Activated T-helper 1 cell treated with anti-CD3 and anti-CD28 coated beads, Interleukin-12 subunit alpha, Interleukin-12 subunit beta, Interleukin-2, Interleukin-4 antibody, amounts not matched to agents 30 ng/mL and 10 ng/mL and 1 ng/mL, durations not matched to agents 14 hours and 24 hours and 36 hours (primary cell): ENCODE data around the gene LPXN. TPM values are rescaled to one million over a fixed set of nuclear protein-coding genes. Genes with fewer than 3 reads are reported as not detected.

Experiments
- total RNA-seq: library from RNA; stranded (reverse); gene quantifications from 2 replicates; pipeline ENCODE4 v1.2.3, GENCODE V29; 2022

Gene LPXN
- total RNA-seq, 1 donor from 2014 or later: 70.4 TPM

Other genes starting within 250 kb of the LPXN start
- not detected in 2 replicates for gene OR5B17, start 216.8 kb downstream of the LPXN start, total RNA-seq
- not detected in 2 replicates for gene OR5B3, start 169.0 kb downstream of the LPXN start, total RNA-seq
- not detected in 2 replicates for gene OR5B2, start 147.7 kb downstream of the LPXN start, total RNA-seq
- gene OR5B12, start 133.6 kb downstream of the LPXN start, total RNA-seq: not detected in 2 replicates
- gene OR5B21, start 67.8 kb downstream of the LPXN start, total RNA-seq: not detected in 2 replicates
- 59.2 and 60.2 TPM in 2 replicates for gene ZFP91, start 3.2 kb upstream of the LPXN start, total RNA-seq
- 4.1 and 4.3 TPM in 2 replicates for gene CNTF, start 46.8 kb upstream of the LPXN start, total RNA-seq
- gene GLYAT, start 156.1 kb upstream of the LPXN start, total RNA-seq: not detected in 2 replicates